ENCODE results near the gene TMEM50B.

TMEM50B gene

GRCh38 chr21:33433001-33433400 is 46.8 kb downstream of the TMEM50B start:
- TF ChIP-seq CTCF (IDR thresholded peaks at IDR 0.05; ENCODE audit: borderline replicate concordance, control extremely low read depth, extremely low read depth, insufficient read depth, missing control alignments): no peak
- in situ Hi-C loops (cut with MboI; ENCODE audit: low sequenced_read_pairs, unreplicated experiment): no loop called here
- no peak for DNase-seq (ENCODE audit: low spot score)

- no peak for TF ChIP-seq CTCF (IDR thresholded peaks at IDR 0.05; ENCODE audit: borderline replicate concordance, control extremely low read depth, extremely low read depth, insufficient read depth, missing control alignments)
- in situ Hi-C loops (cut with MboI; ENCODE audit: low sequenced_read_pairs, unreplicated experiment): no loop called here
- no peak for DNase-seq (ENCODE audit: low spot score)
Observed at GRCh38 chr21:33432496-33432895, 47.3 kb downstream of the TMEM50B start.

- no peak for TF ChIP-seq CTCF (IDR thresholded peaks at IDR 0.05; ENCODE audit: borderline replicate concordance, control extremely low read depth, extremely low read depth, insufficient read depth, missing control alignments)
- in situ Hi-C loops (cut with MboI; ENCODE audit: low sequenced_read_pairs, unreplicated experiment): no loop called here
- DNase-seq (ENCODE audit: low spot score): no peak
Observed at GRCh38 chr21:33430858-33431257, 48.9 kb downstream of the TMEM50B start.

GRCh38 chr21:33428669-33429068 is 51.1 kb downstream of the TMEM50B start:
- DNase-seq (ENCODE audit: low spot score): no peak
- TF ChIP-seq CTCF (IDR thresholded peaks at IDR 0.05; ENCODE audit: borderline replicate concordance, control extremely low read depth, extremely low read depth, insufficient read depth, missing control alignments): no peak
- in situ Hi-C loops (cut with MboI; ENCODE audit: low sequenced_read_pairs, unreplicated experiment): no loop called here

- DNase-seq (ENCODE audit: low spot score): no peak
- in situ Hi-C loops (cut with MboI; ENCODE audit: low sequenced_read_pairs, unreplicated experiment): no loop called here
- no peak for TF ChIP-seq CTCF (IDR thresholded peaks at IDR 0.05; ENCODE audit: borderline replicate concordance, control extremely low read depth, extremely low read depth, insufficient read depth, missing control alignments)
Observed at GRCh38 chr21:33427051-33427450, 52.7 kb downstream of the TMEM50B start.

GRCh38 chr21:33425825-33426224 is 53.9 kb downstream of the TMEM50B start:
- in situ Hi-C loops (cut with MboI; ENCODE audit: low sequenced_read_pairs, unreplicated experiment): no loop called here
- TF ChIP-seq CTCF (IDR thresholded peaks at IDR 0.05; ENCODE audit: borderline replicate concordance, control extremely low read depth, extremely low read depth, insufficient read depth, missing control alignments): no peak
- no peak for DNase-seq (ENCODE audit: low spot score)

- in situ Hi-C loops (cut with MboI; ENCODE audit: low sequenced_read_pairs, unreplicated experiment): no loop called here
- no peak for TF ChIP-seq CTCF (IDR thresholded peaks at IDR 0.05; ENCODE audit: borderline replicate concordance, control extremely low read depth, extremely low read depth, insufficient read depth, missing control alignments)
- DNase-seq (ENCODE audit: low spot score): no peak
Observed at GRCh38 chr21:33424214-33424613, 55.6 kb downstream of the TMEM50B start.

Data from GM13976 (cell line).